HepG2 (cell line): ENCODE measurements around the gene P2RY6.

Source experiments
- ATF2 ChIP-seq: sonication (generic); formaldehyde crosslinking; IDR thresholded peaks from 2 replicates; pipeline ENCODE4 v1.4.0; 2020; ENCODE audit warnings: missing genetic modification reagents
- CBFB ChIP-seq: sonication (generic); formaldehyde crosslinking; IDR thresholded peaks from 2 replicates; pipeline ENCODE4 v1.4.0; 2020; ENCODE audit warnings: missing genetic modification reagents
- CREB3 ChIP-seq: sonication (generic); formaldehyde crosslinking; IDR thresholded peaks from 2 replicates; pipeline ENCODE4 v1.5.0; 2020; ENCODE audit warnings: missing genetic modification reagents
- CTCF ChIP-seq: sonication (generic); formaldehyde crosslinking; IDR thresholded peaks from 2 replicates; pipeline ENCODE4 v1.5.0; 2020; ENCODE audit warnings: mild to moderate bottlenecking, missing genetic modification reagents, moderate library complexity
- EZH2 ChIP-seq: conservative IDR thresholded peaks from 2 replicates; pipeline ENCODE4 v1.6.1; 2012; ENCODE audit warnings: mild to moderate bottlenecking, low read depth, low read length, moderate library complexity
- GMEB1 ChIP-seq: sonication (generic); formaldehyde crosslinking; IDR thresholded peaks from 2 replicates; pipeline ENCODE4 v1.5.1; 2020; ENCODE audit warnings: missing genetic modification reagents, mild to moderate bottlenecking, borderline replicate concordance
- ISX ChIP-seq: sonication (generic); formaldehyde crosslinking; conservative IDR thresholded peaks from 2 replicates; pipeline ENCODE4 v1.5.0; 2020; ENCODE audit warnings: missing genetic modification reagents
- NR1H2 ChIP-seq: sonication (generic); formaldehyde crosslinking; IDR thresholded peaks from 2 replicates; pipeline ENCODE4 v1.8.1; 2022; ENCODE audit warnings: low read depth, missing genetic modification reagents, borderline replicate concordance
- SMC3 ChIP-seq: IDR thresholded peaks from 2 replicates; pipeline ENCODE4 v1.6.1; 2011; ENCODE audit warnings: low read length, improper control_type of control experiment
- YY1 ChIP-seq: IDR thresholded peaks from 2 replicates; pipeline ENCODE4 v1.6.1; 2011; ENCODE audit warnings: low read length, low read depth, moderate library complexity, mild to moderate bottlenecking; ENCODE audit not compliant: insufficient read depth, insufficient replicate concordance

GRCh38 chr11:73324665-73325035 lies 52.5 kb downstream of the P2RY6 start:
- TF ChIP-seq ATF2 = no peak
- no peak for TF ChIP-seq CTCF (CRISPR knock-in tag)
- TF ChIP-seq NR1H2 = no peak
- no peak for TF ChIP-seq YY1
- TF ChIP-seq GMEB1 (CRISPR knock-in tag) = no peak
- TF ChIP-seq CBFB (CRISPR knock-in tag) = no peak
- TF ChIP-seq EZH2 = no peak
- TF ChIP-seq CREB3 (CRISPR knock-in tag) = no peak
- no peak for TF ChIP-seq ISX (CRISPR knock-in tag)
- no peak for TF ChIP-seq SMC3
